Tibial nerve (tissue), 4 donors: ENCODE results near the gene HAPSTR1. TPM values are rescaled to one million over a fixed set of nuclear protein-coding genes. Genes with fewer than 3 reads are reported as not detected.
A peak's percentile ranks its signal among the peaks of the same experiment; 100 is the strongest.

ENCODE experiments used
- DNase-seq, 2 donors: peaks; one replicate each; pipeline ENCODE4 v3.0.0-alpha.2; 2019; ENCODE audit warnings: low spot score in 2 of 2
- H3K27ac ChIP-seq, 4 donors: fragments of 200-600 bp; sonication (generic) in 3 of 4; one replicate each; pipeline ENCODE4 v1.5.1; 2017 to 2019; ENCODE audit warnings: mild to moderate bottlenecking in 1 of 4
- H3K27me3 ChIP-seq, 2 donors: fragments of 200-600 bp; sonication (generic) in 1 of 2; one replicate each; pipeline versions ENCODE4 v1.5.1 to v1.6.0; 2017 to 2019
- H3K36me3 ChIP-seq, 3 donors: fragments of 200-600 bp; sonication (generic); one replicate each; pipeline ENCODE4 v1.5.1; 2018 to 2019
- H3K4me1 ChIP-seq, 4 donors: fragments of 200-600 bp; sonication (generic) in 3 of 4; one replicate each; pipeline ENCODE4 v1.5.1; 2017 to 2019
- H3K4me3 ChIP-seq, 4 donors: fragments of 200-600 bp; sonication (generic) in 3 of 4; one replicate each; pipeline ENCODE4 v1.5.1; 2017 to 2019; ENCODE audit warnings: mild to moderate bottlenecking in 1 of 4, moderate library complexity in 1 of 4
- H3K9me3 ChIP-seq, 4 donors: fragments of 200-600 bp; sonication (generic) in 3 of 4; one replicate each; pipeline ENCODE4 v1.5.1; 2017 to 2019
- EP300 ChIP-seq, 2 donors: sonication (generic); formaldehyde crosslinking; IDR thresholded peaks; one replicate each; pipeline ENCODE4 v1.6.1; 2017; ENCODE audit warnings: antibody characterized with exemption in 2 of 2, mild to moderate bottlenecking in 1 of 2
- POLR2A ChIP-seq, 2 donors: fragments of 450-650 bp; IDR thresholded peaks; one replicate each; pipeline ENCODE4 v1.6.1; 2017; ENCODE audit warnings: antibody characterized with exemption in 2 of 2, mild to moderate bottlenecking in 2 of 2, moderate library complexity in 2 of 2
- WGBS, 2 donors: methylation state at CpG; one replicate each; pipeline ENCODE4 v1.1.5; 2018; 5-methylcytosine and 5-hydroxymethylcytosine counted together
- total RNA-seq, 4 donors: library from RNA; depleted of rRNA; stranded (reverse); fragments of >200 nt; gene quantifications; one replicate each; pipeline ENCODE4 v1.1.0, GENCODE V29; 2016
- TF ChIP-seq, protein P1 (sequence below), 5 experiments: fragments of 200-600 bp in 3 of 5; fragments of 450-650 bp in 2 of 5; sonication (generic) in 3 of 5; IDR thresholded peaks; one replicate each; pipeline ENCODE4 v1.5.1; 2016 to 2019; ENCODE audit warnings: antibody characterized with exemption in 5 of 5, mild to moderate bottlenecking in 3 of 5, moderate library complexity in 2 of 5

HAPSTR1 gene
- total RNA-seq, 4 donors from 2014 or later = 39.9 to 54.3 (median 50.6) TPM

DNA sequence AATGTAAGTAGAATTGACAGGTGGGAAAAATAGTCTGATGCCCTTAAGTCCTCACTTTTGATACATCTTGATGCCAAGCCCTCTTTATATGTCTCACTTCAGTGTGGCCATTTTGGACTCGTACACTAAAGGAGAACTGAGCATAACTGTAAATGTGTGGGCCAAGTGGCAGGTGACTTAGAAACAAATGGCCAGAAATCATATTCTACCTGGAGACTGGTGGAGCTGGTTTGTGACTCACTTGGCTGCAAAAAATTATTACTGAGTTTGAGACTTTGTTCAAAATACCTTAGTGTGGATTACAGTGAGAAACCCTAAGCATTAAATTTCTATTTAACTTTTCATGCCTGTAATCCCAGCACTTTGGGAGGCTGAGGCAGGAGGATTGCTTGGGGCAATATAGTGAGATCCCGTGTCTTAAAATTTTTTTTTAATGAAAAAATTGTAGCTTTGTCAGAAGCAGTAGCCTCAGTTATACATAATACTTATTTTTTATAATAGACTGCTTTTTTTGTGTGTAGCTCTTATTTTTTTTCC lies 5.0 kb downstream of the HAPSTR1 start:
- Histone ChIP-seq H3K36me3 (peaks cover 0 to 18% (median 0%) of the 10 kb centered on the region in 3 donors), H3K4me3 (no peak overlapping the region), H3K4me1 (peaks cover 3 to 86% (median 69%) of the 10 kb centered on the region in 4 donors), H3K27me3 (no peaks in the 10 kb centered on the region), H3K9me3 (no peaks in the 10 kb centered on the region), H3K27ac (peak overlapping the region in 1 of 4 donors; percentile 2)
- no peak for DNase-seq
- TF ChIP-seq EP300 (IDR thresholded peaks at IDR 0.05) = no peak
- no peak for TF ChIP-seq POLR2A (IDR thresholded peaks at IDR 0.05)
- TF ChIP-seq, protein P1, sequence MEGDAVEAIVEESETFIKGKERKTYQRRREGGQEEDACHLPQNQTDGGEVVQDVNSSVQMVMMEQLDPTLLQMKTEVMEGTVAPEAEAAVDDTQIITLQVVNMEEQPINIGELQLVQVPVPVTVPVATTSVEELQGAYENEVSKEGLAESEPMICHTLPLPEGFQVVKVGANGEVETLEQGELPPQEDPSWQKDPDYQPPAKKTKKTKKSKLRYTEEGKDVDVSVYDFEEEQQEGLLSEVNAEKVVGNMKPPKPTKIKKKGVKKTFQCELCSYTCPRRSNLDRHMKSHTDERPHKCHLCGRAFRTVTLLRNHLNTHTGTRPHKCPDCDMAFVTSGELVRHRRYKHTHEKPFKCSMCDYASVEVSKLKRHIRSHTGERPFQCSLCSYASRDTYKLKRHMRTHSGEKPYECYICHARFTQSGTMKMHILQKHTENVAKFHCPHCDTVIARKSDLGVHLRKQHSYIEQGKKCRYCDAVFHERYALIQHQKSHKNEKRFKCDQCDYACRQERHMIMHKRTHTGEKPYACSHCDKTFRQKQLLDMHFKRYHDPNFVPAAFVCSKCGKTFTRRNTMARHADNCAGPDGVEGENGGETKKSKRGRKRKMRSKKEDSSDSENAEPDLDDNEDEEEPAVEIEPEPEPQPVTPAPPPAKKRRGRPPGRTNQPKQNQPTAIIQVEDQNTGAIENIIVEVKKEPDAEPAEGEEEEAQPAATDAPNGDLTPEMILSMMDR (IDR thresholded peaks at IDR 0.05) = no peak
- WGBS, 2 donors = 66 to 82% methylated on average over 2 of the region's 2 CpGs

DNA sequence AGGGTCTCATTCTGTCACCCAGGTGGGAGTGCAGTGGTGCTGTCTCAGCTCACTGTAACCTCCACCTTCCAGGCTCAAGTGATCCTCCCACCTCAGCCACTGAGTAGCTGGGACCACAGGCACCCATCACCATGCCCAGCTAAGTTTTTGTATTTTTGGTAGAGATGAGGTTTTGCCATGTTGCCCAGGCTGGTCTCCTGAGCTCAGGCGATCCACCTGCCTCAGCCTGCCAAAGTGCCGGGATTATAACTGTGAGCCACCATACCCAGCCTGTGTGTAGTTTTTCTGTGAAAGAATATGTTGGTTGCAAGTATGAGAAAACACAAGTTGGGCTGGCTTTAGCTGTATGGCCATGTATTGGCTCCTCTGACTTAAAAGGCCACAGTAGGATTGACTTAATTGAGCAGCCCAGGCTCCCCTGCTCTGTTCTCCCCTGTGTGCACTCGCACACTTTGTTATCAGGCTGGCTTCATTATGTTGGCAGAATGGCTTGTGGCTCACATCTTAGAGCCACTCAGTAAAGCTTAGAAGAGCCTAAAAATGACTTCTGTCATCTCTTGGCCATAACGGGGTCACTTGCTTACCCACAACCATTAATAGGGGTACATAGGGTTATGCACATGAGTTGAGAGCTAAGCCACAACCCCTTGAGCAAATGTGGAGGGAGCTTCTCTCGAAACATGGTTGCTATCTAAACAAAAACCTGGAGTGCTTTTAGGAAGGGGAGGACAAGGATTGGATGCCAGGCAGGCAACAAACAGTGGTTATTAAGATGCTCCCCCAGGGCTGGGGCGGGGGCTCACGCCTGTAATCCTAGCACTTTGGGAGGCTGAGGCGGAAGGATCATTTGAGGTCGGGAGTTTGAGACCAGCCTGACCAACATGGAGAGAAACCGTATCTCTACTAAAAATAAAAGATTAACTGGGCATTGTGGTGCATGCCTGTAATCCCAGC lies 6.1 kb downstream of the HAPSTR1 start:
- Histone ChIP-seq H3K36me3 (peaks cover 0 to 18% (median 0%) of the 10 kb centered on the region in 3 donors), H3K27me3 (no peaks in the 10 kb centered on the region), H3K4me1 (peaks cover 3 to 96% (median 79%) of the 10 kb centered on the region in 4 donors), H3K4me3 (no peak overlapping the region), H3K9me3 (no peaks in the 10 kb centered on the region), H3K27ac (no peak overlapping the region)
- WGBS, 2 donors = 78 to 82% methylated on average over 10 of the region's 10 CpGs
- DNase-seq = no peak
- TF ChIP-seq, protein P1 (IDR thresholded peaks at IDR 0.05) = no peak

DNA sequence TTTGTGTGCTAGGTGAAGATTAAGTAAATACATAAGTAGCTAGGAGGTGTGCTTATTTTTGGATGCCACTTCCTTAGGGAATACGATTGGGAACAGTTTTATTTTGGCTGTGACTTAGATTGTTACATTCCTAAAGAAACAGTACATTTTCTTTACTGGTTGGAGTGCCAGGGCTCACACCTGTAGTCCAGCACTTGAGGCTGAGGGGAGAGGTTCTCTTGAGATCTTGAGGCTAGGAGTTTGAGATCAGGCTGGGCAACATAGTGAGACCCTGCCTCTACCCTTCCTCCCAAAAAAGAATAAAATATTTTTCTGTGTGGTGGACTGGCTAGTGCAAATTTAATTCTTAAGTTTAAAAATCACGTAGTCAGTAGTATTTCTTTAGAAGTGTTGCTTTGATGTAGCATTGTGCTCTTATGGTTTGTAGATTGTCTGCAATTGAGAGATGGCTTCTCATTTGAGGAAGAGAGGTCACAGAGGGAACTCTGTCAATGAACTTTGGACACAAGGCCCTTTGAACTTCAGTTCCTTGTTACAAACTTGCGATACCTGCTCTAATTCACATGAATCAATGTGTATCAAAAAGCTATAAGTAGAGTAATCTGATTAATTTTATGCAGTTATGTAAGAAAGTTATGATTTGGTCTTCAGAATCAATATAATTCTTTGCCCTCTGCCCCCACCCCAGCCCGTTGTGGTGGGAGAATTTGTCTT lies 7.1 kb downstream of the HAPSTR1 start:
- WGBS, 2 donors = 40 to 43% methylated on average over 4 of the region's 4 CpGs
- Histone ChIP-seq H3K4me3 (no peak overlapping the region), H3K4me1 (peaks cover 3 to 100% (median 85%) of the 10 kb centered on the region in 4 donors), H3K27me3 (no peaks in the 10 kb centered on the region), H3K9me3 (no peaks in the 10 kb centered on the region), H3K27ac (peak overlapping the region in 2 of 4 donors; percentile 8 to 23), H3K36me3 (peaks cover 0 to 26% (median 5%) of the 10 kb centered on the region in 3 donors)
- no peak for DNase-seq
- TF ChIP-seq, protein P1 (IDR thresholded peaks at IDR 0.05) = no peak
- no peak for TF ChIP-seq POLR2A (IDR thresholded peaks at IDR 0.05)
- TF ChIP-seq EP300 (IDR thresholded peaks at IDR 0.05) = no peak

DNA sequence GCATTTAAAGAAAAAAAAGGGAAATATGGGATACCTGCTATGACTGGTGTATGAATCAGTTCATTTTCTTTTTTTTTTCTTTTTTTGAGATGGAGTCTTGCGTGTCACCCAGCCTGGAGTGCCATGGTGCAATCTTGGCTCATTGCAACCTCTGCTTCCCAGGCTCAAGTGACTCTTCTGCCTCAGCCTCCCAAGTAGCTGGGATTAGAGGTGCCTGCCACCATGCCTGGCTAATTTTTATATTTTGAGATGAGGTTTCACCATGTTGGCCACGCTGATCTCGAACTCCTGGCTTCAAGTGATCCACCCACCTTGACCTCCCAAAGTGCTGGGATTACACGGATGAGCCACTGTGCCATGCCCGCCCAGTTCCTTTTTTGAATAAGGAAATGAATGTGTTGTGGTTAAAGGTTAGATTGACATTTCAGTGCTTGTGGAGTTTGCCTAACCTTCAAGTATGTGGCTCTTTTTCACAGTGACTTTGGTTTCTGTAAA lies 7.7 kb downstream of the HAPSTR1 start:
- TF ChIP-seq EP300 (IDR thresholded peaks at IDR 0.05) (no peak), POLR2A (IDR thresholded peaks at IDR 0.05) (no peak)
- TF ChIP-seq, protein P1 (IDR thresholded peaks at IDR 0.05) = no peak
- peak overlapping the region in 3 of 4 donors; percentile 8 to 25 (median 23) for H3K27ac ChIP-seq
- 48 to 55% methylated on average over 5 of the region's 5 CpGs for WGBS, 2 donors
- H3K4me1 ChIP-seq = peaks cover 3 to 100% (median 82%) of the 10 kb centered on the region in 4 donors
- peaks cover 0 to 33% (median 10%) of the 10 kb centered on the region in 3 donors for H3K36me3 ChIP-seq
- no peaks in the 10 kb centered on the region for H3K27me3 ChIP-seq
- no peak overlapping the region for H3K4me3 ChIP-seq
- no peak for DNase-seq
- no peaks in the 10 kb centered on the region for H3K9me3 ChIP-seq
